Measurements from ENCODE around the gene PFAS. TPM values are rescaled to one million over a fixed set of nuclear protein-coding genes. Genes with fewer than 3 reads are reported as not detected.
"Not testable (repeated sequence)": the region's sequence is repeated elsewhere in the genome, so short reads cannot be mapped to it uniquely, and the experiment has no call there.

The PFAS gene
- total RNA-seq (10 to 100 TPM; 17.4 to 23.1 TPM), polyA plus RNA-seq (ENCODE audit: insufficient read length in 2 of 2) (10 to 100 TPM; 32.6 to 38.1 TPM)
- long read RNA-seq, donor 1, full-length matches to known transcripts, result 2 of 2 reads
- long read RNA-seq, donor 1, partial matches to known transcripts, result 0 of 2 reads
- long read RNA-seq, donor 1, other reads (novel, unspliced or antisense), result 0 of 2 reads
- long read RNA-seq, donor 2, result 0 reads
- long read RNA-seq, donor 3, result 0 reads
- long read RNA-seq, donor 4, partial matches to known transcripts, result 44 of 44 reads
- long read RNA-seq, donor 4, other reads (novel, unspliced or antisense), result 0 of 44 reads

- Histone ChIP-seq H3K36me3 (ENCODE audit: control insufficient read depth, insufficient read depth, low read length) (peaks cover 3% of the 10 kb centered on the region), H3K9me3 (ENCODE audit: control insufficient read depth, insufficient read depth, low read length) (no peaks in the 10 kb centered on the region)
- WGBS (ENCODE audit: insufficient coverage), result 0% methylated on average over 53 of the region's 58 CpGs
Measured at GRCh38 chr17:8248751-8249607, at the start of gene PFAS. TSS of gene PFAS (plus strand) at chr17:8249289. CDS start at chr17:8253938, 4,649 bp downstream.

GRCh38 chr17:8204761-8205555, 44.1 kb upstream of the PFAS start:
- Histone ChIP-seq H3K27ac (ENCODE audit: low read depth, low read length) (no peak overlapping the region), H3K4me3 (ENCODE audit: low read depth, low read length) (no peak overlapping the region), H3K4me1 (ENCODE audit: control insufficient read depth, insufficient read depth, low read length) (peaks cover 24% of the 10 kb centered on the region), H3K27me3 (ENCODE audit: control insufficient read depth, insufficient read depth, low read length) (no peaks in the 10 kb centered on the region), H3K9me3 (ENCODE audit: control insufficient read depth, insufficient read depth, low read length) (no peaks in the 10 kb centered on the region), H3K36me3 (ENCODE audit: control insufficient read depth, insufficient read depth, low read length) (peaks cover 12% of the 10 kb centered on the region)
- 89% methylated on average over 16 of the region's 19 CpGs for WGBS (ENCODE audit: insufficient coverage)
- DNase-seq (ENCODE audit: low read depth in 4 of 6, low spot score in 6 of 6), result no peak

More at GRCh38 chr17:8248751-8249607, at the start of gene PFAS:
- Histone ChIP-seq H3K27me3 (ENCODE audit: control insufficient read depth, insufficient read depth, low read length) (no peaks in the 10 kb centered on the region), H3K4me1 (ENCODE audit: control insufficient read depth, insufficient read depth, low read length) (peaks cover 22% of the 10 kb centered on the region), H3K4me3 (ENCODE audit: low read depth, low read length) (peak within 1 kb of the TSS; percentile 97), H3K27ac (ENCODE audit: low read depth, low read length) (peak within 1 kb of the TSS; percentile 100)
- peak; percentile 91 to 98 (median 93) for DNase-seq (ENCODE audit: low read depth in 4 of 6, low spot score in 6 of 6)

- Histone ChIP-seq H3K9me3 (ENCODE audit: control insufficient read depth, insufficient read depth, low read length) (no peaks in the 10 kb centered on the region), H3K27ac (ENCODE audit: low read depth, low read length) (no peak overlapping the region), H3K27me3 (ENCODE audit: control insufficient read depth, insufficient read depth, low read length) (no peaks in the 10 kb centered on the region), H3K4me3 (ENCODE audit: low read depth, low read length) (no peak overlapping the region), H3K36me3 (ENCODE audit: control insufficient read depth, insufficient read depth, low read length) (peaks cover 12% of the 10 kb centered on the region), H3K4me1 (ENCODE audit: control insufficient read depth, insufficient read depth, low read length) (peaks cover 23% of the 10 kb centered on the region)
- no peak for DNase-seq (ENCODE audit: low read depth in 4 of 6, low spot score in 6 of 6)
- WGBS (ENCODE audit: insufficient coverage), result 89% methylated on average over 10 of the region's 12 CpGs
Measured at GRCh38 chr17:8206536-8206935, 42.6 kb upstream of the PFAS start.

- no peaks in the 10 kb centered on the region for H3K9me3 ChIP-seq (ENCODE audit: control insufficient read depth, insufficient read depth, low read length)
- peak within 1 kb of the TSS; percentile 78 for H3K4me3 ChIP-seq (ENCODE audit: low read depth, low read length)
- no peaks in the 10 kb centered on the region for H3K27me3 ChIP-seq (ENCODE audit: control insufficient read depth, insufficient read depth, low read length)
- peak; percentile 90 to 99 (median 96) for DNase-seq (ENCODE audit: low read depth in 4 of 6, low spot score in 6 of 6)
- peak within 1 kb of the TSS; percentile 91 for H3K27ac ChIP-seq (ENCODE audit: low read depth, low read length)
- H3K36me3 ChIP-seq (ENCODE audit: control insufficient read depth, insufficient read depth, low read length), result peaks cover 7% of the 10 kb centered on the region
- 2% methylated on average over 44 of the region's 46 CpGs for WGBS (ENCODE audit: insufficient coverage)
- peaks cover 23% of the 10 kb centered on the region for H3K4me1 ChIP-seq (ENCODE audit: control insufficient read depth, insufficient read depth, low read length)
Measured at GRCh38 chr17:8209907-8210760, 39.0 kb upstream of the PFAS start, which contains the start of gene AURKB. TSS of gene AURKB (minus strand) at chr17:8210575. CDS start at chr17:8210224, 351 bp downstream.

- Histone ChIP-seq H3K4me1 (ENCODE audit: control insufficient read depth, insufficient read depth, low read length) (peaks cover 23% of the 10 kb centered on the region), H3K27me3 (ENCODE audit: control insufficient read depth, insufficient read depth, low read length) (no peaks in the 10 kb centered on the region), H3K4me3 (ENCODE audit: low read depth, low read length) (peak overlapping the region; percentile 78), H3K9me3 (ENCODE audit: control insufficient read depth, insufficient read depth, low read length) (no peaks in the 10 kb centered on the region), H3K36me3 (ENCODE audit: control insufficient read depth, insufficient read depth, low read length) (peaks cover 5% of the 10 kb centered on the region), H3K27ac (ENCODE audit: low read depth, low read length) (peak overlapping the region; percentile 91)
- WGBS (ENCODE audit: insufficient coverage), result 0% methylated on average over 9 of the region's 22 CpGs
- no peak for DNase-seq (ENCODE audit: low read depth in 4 of 6, low spot score in 6 of 6)
Measured at GRCh38 chr17:8210761-8211458, 38.2 kb upstream of the PFAS start.

- no peak for DNase-seq (ENCODE audit: low read depth in 4 of 6, low spot score in 6 of 6)
- Histone ChIP-seq H3K9me3 (ENCODE audit: control insufficient read depth, insufficient read depth, low read length) (no peaks in the 10 kb centered on the region), H3K4me3 (ENCODE audit: low read depth, low read length) (no peak overlapping the region), H3K27ac (ENCODE audit: low read depth, low read length) (no peak overlapping the region), H3K27me3 (ENCODE audit: control insufficient read depth, insufficient read depth, low read length) (no peaks in the 10 kb centered on the region), H3K4me1 (ENCODE audit: control insufficient read depth, insufficient read depth, low read length) (peaks cover 20% of the 10 kb centered on the region), H3K36me3 (ENCODE audit: control insufficient read depth, insufficient read depth, low read length) (no peaks in the 10 kb centered on the region)
- WGBS (ENCODE audit: insufficient coverage), result 82% methylated on average over 7 of the region's 14 CpGs
Measured at GRCh38 chr17:8212312-8213180, 36.5 kb upstream of the PFAS start.

GRCh38 chr17:8214000-8214399, 35.1 kb upstream of the PFAS start:
- not testable (repeated sequence) for H3K9me3 ChIP-seq (ENCODE audit: control insufficient read depth, insufficient read depth, low read length); H3K4me3 ChIP-seq (ENCODE audit: low read depth, low read length); H3K27ac ChIP-seq (ENCODE audit: low read depth, low read length); H3K27me3 ChIP-seq (ENCODE audit: control insufficient read depth, insufficient read depth, low read length); H3K36me3 ChIP-seq (ENCODE audit: control insufficient read depth, insufficient read depth, low read length); DNase-seq (ENCODE audit: low read depth in 4 of 6, low spot score in 6 of 6)
- 75% methylated on average over 5 of the region's 15 CpGs for WGBS (ENCODE audit: insufficient coverage)
- H3K4me1 ChIP-seq (ENCODE audit: control insufficient read depth, insufficient read depth, low read length), result peaks cover 13% of the 10 kb centered on the region
